Neural cell (in vitro differentiated cells): ENCODE results near the gene INAVA. TPM values are rescaled to one million over a fixed set of nuclear protein-coding genes. Genes with fewer than 3 reads are reported as not detected.
"Not testable (repeated sequence)": the region's sequence is repeated elsewhere in the genome, so short reads cannot be mapped to it uniquely, and the experiment has no call there.

Experiments used
- H2AFZ ChIP-seq: fragments of 200-600, 300-800 bp; sonication (generic), shearing (Covaris generic); 2 replicates; pipeline ENCODE4 v1.6.0; 2014; ENCODE audit warnings: low read depth, mild to moderate bottlenecking, antibody characterized with exemption, low read length, moderate library complexity
- H3F3A ChIP-seq: fragments of 200-600 bp; shearing (Covaris generic); 2 replicates; pipeline ENCODE4 v1.6.1; 2016; ENCODE audit warnings: mild to moderate bottlenecking, moderate library complexity, mixed read lengths, antibody characterized with exemption, low read length; ENCODE audit not compliant: insufficient read depth, poor library complexity, severe bottlenecking
- H3K27ac ChIP-seq: fragments of 200-600, 300-800 bp; sonication (generic), shearing (Covaris generic); 2 replicates; pipeline ENCODE4 v1.5.1; 2014; ENCODE audit warnings: mild to moderate bottlenecking, low read length, moderate library complexity
- H3K27me3 ChIP-seq: fragments of 300-800, 200-600 bp; sonication (generic), shearing (Covaris generic); 2 replicates; pipeline ENCODE4 v1.6.0; 2014; ENCODE audit warnings: mild to moderate bottlenecking, low read depth, low read length, moderate library complexity; ENCODE audit not compliant: insufficient read depth
- H3K36me3 ChIP-seq: fragments of 300-800, 200-600 bp; sonication (generic), shearing (Covaris generic); 2 replicates; pipeline ENCODE4 v1.5.1; 2014; ENCODE audit warnings: mild to moderate bottlenecking, antibody characterized with exemption, low read length, moderate library complexity; ENCODE audit not compliant: insufficient read depth
- H3K4me2 ChIP-seq: fragments of 300-800, 200-600 bp; sonication (generic), shearing (Covaris generic); 2 replicates; pipeline ENCODE4 v1.6.0; 2014; ENCODE audit warnings: mild to moderate bottlenecking, low read length
- H3K4me3 ChIP-seq: fragments of 300-800, 200-600 bp; sonication (generic), shearing (Covaris generic); 2 replicates; pipeline ENCODE4 v1.5.1; 2014; ENCODE audit warnings: mild to moderate bottlenecking, low read length, moderate library complexity
- H3K79me2 ChIP-seq: fragments of 200-600 bp; shearing (Covaris generic); replicated peaks from 2 replicates; pipeline ENCODE4 v1.6.0; 2014; ENCODE audit warnings: mild to moderate bottlenecking, low read length, moderate library complexity; ENCODE audit not compliant: insufficient read depth
- H3K9ac ChIP-seq: fragments of 300-800, 200-600 bp; sonication (generic), shearing (Covaris generic); 2 replicates; pipeline ENCODE4 v1.6.1; 2016; ENCODE audit warnings: mild to moderate bottlenecking, low read length, mixed read lengths
- H3K9me2 ChIP-seq: fragments of 200-600 bp; shearing (Covaris generic); 2 replicates; pipeline ENCODE4 v1.6.1; 2016; ENCODE audit warnings: mild to moderate bottlenecking, low read length, mixed read lengths; ENCODE audit not compliant: insufficient read depth
- H3K9me3 ChIP-seq: fragments of 200-600, 300-800 bp; sonication (generic), shearing (Covaris generic); 2 replicates; pipeline ENCODE4 v1.6.1; 2016; ENCODE audit warnings: mild to moderate bottlenecking, mixed run types, low read length, moderate library complexity, mixed read lengths
- H4K20me1 ChIP-seq: fragments of 200-600 bp; shearing (Covaris generic); 2 replicates; pipeline ENCODE4 v1.6.1; 2016; ENCODE audit warnings: mild to moderate bottlenecking, mixed run types; ENCODE audit not compliant: insufficient read depth
- CTCF ChIP-seq: fragments of 450-650 bp; IDR thresholded peaks from 2 replicates; pipeline ENCODE4 v1.5.1; 2014; ENCODE audit warnings: antibody characterized with exemption, mild to moderate bottlenecking, moderate library complexity; ENCODE audit not compliant: poor library complexity, severe bottlenecking
- EP300 ChIP-seq: fragments of 450-650 bp; conservative IDR thresholded peaks from 2 replicates; pipeline ENCODE4 v1.6.1; 2014; ENCODE audit warnings: antibody characterized with exemption, mild to moderate bottlenecking, moderate library complexity; ENCODE audit not compliant: poor library complexity, severe bottlenecking
- EZH2 ChIP-seq: fragments of 200-600, 300-800 bp; shearing (Covaris generic), sonication (generic); IDR thresholded peaks from 2 replicates; pipeline ENCODE4 v1.6.1; 2014; ENCODE audit warnings: antibody characterized with exemption, low read length, borderline replicate concordance, mild to moderate bottlenecking; ENCODE audit not compliant: insufficient read depth, poor library complexity, severe bottlenecking
- MXI1 ChIP-seq: fragments of 450-650 bp; conservative IDR thresholded peaks from 2 replicates; pipeline ENCODE4 v1.6.1; 2014; ENCODE audit warnings: antibody characterized with exemption, mild to moderate bottlenecking; ENCODE audit not compliant: poor library complexity, severe bottlenecking
- POLR2AphosphoS5 ChIP-seq: IDR thresholded peaks from 2 replicates; pipeline ENCODE4 v1.6.1; 2012
- RAD21 ChIP-seq: fragments of 450-650 bp; conservative IDR thresholded peaks from 2 replicates; pipeline ENCODE4 v1.6.1; 2014; ENCODE audit warnings: antibody characterized with exemption, mild to moderate bottlenecking, moderate library complexity
- REST ChIP-seq: IDR thresholded peaks from 2 replicates; pipeline ENCODE4 v1.6.1; 2012; ENCODE audit warnings: borderline replicate concordance
- SMC3 ChIP-seq: fragments of 450-650 bp; conservative IDR thresholded peaks from 2 replicates; pipeline ENCODE4 v1.6.1; 2014; ENCODE audit warnings: antibody characterized with exemption, mild to moderate bottlenecking, moderate library complexity; ENCODE audit not compliant: poor library complexity
- TAF1 ChIP-seq: IDR thresholded peaks from 2 replicates; pipeline ENCODE4 v1.6.1; 2012; ENCODE audit warnings: low read depth
- polyA plus RNA-seq: library from polyadenylated mRNA; depleted of rRNA; stranded (reverse); fragments of >200 nt; gene quantifications from 2 replicates; pipeline ENCODE4 v1.2.3, GENCODE V29; 2014

Gene INAVA
- polyA plus RNA-seq, 1 donor from 2014 or later: 1.3 TPM

GRCh38 chr1:200962631-200963030, 67.9 kb downstream of the INAVA start:
- Histone ChIP-seq H3F3A (no peaks in the 10 kb centered on the region), H3K27me3 (no peaks in the 10 kb centered on the region), H3K9me2 (no peaks in the 10 kb centered on the region), H3K79me2 (no peaks in the 10 kb centered on the region), H3K4me2 (no peak overlapping the region), H2AFZ (no peak overlapping the region), H3K27ac (no peak overlapping the region), H3K9ac (no peak overlapping the region), H3K9me3 (no peaks in the 10 kb centered on the region), H3K4me3 (no peak overlapping the region), H4K20me1 (no peaks in the 10 kb centered on the region), H3K36me3 (no peaks in the 10 kb centered on the region)
- no peak for TF ChIP-seq SMC3
- no peak for TF ChIP-seq REST
- no peak for TF ChIP-seq MXI1
- TF ChIP-seq POLR2AphosphoS5: no peak
- TF ChIP-seq EZH2: no peak

- Histone ChIP-seq H4K20me1 (no peaks in the 10 kb centered on the region), H3K4me3 (no peak overlapping the region), H3K27ac (no peak overlapping the region), H3K27me3 (no peaks in the 10 kb centered on the region), H3K4me2 (no peak overlapping the region), H3K36me3 (no peaks in the 10 kb centered on the region), H3K79me2 (no peaks in the 10 kb centered on the region), H3F3A (no peaks in the 10 kb centered on the region), H3K9ac (no peak overlapping the region), H3K9me3 (no peaks in the 10 kb centered on the region), H3K9me2 (no peaks in the 10 kb centered on the region), H2AFZ (no peak overlapping the region)
- TF ChIP-seq SMC3 (no peak), TAF1 (no peak), REST (no peak), CTCF (no peak), EZH2 (no peak), MXI1 (no peak), POLR2AphosphoS5 (no peak), EP300 (no peak), RAD21 (no peak)
Measured at GRCh38 chr1:200963076-200963475, 68.4 kb downstream of the INAVA start.

GRCh38 chr1:200963888-200964287, 69.2 kb downstream of the INAVA start:
- not testable (repeated sequence) for H3K9ac ChIP-seq, H4K20me1 ChIP-seq, H3K9me2 ChIP-seq, H3K36me3 ChIP-seq, H2AFZ ChIP-seq, H3K79me2 ChIP-seq, H3K4me3 ChIP-seq, H3K9me3 ChIP-seq, H3K27me3 ChIP-seq, H3K27ac ChIP-seq, H3F3A ChIP-seq, H3K4me2 ChIP-seq
